Vagina (tissue), 2 donors: ENCODE measurements around the gene OGT.

Experiments used
- CTCF ChIP-seq, 3 experiments: fragments of 450-650 bp in 2 of 3; fragments of 200-600 bp in 1 of 3; sonication (generic) in 1 of 3; IDR thresholded peaks; one replicate each; pipeline ENCODE4 v1.5.1; 2017 to 2019; ENCODE audit warnings: antibody characterized with exemption in 3 of 3, mild to moderate bottlenecking in 2 of 3, moderate library complexity in 2 of 3
- POLR2A ChIP-seq, 2 donors: fragments of 450-650 bp; IDR thresholded peaks; one replicate each; pipeline ENCODE4 v1.6.1; 2017; ENCODE audit warnings: antibody characterized with exemption in 2 of 2, mild to moderate bottlenecking in 2 of 2, moderate library complexity in 2 of 2
- POLR2AphosphoS5 ChIP-seq, 2 donors: sonication (generic); formaldehyde crosslinking; IDR thresholded peaks; one replicate each; pipeline ENCODE4 v1.9.0; 2017; ENCODE audit warnings: antibody characterized with exemption in 2 of 2, mild to moderate bottlenecking in 2 of 2, low read depth in 1 of 2; ENCODE audit not compliant: insufficient read depth in 1 of 2

DNA sequence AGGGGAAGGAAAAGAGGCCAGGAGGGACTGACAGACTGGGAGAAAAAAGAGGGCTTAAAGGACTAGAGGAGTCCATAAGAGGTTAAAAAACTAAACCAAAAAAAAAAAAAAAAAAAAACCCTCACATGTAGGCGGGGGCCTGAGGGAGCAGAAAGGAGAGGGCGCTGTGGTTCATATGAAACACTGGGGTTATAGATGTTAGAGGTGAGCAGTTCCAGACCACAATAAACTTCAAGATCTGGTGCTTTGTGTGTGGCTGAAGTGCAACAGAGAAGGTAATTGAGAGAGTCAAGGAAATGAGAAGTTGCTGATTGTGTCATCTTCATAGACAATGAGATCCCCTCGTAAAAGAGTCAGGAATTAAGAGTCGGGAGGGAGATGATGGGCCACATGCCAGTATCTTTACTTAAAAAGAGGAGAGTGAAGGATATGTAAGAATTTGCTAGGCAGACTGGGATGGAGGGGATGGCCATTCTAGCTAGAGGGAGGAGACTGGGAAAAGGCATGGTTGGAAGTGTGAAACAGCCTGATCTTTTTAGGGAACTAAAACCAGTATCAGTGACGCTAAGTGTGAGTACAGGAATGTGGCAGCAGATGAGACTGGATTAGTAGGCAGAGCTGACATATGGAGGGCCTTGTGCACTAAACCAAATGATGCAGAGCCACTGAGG lies 18.4 kb upstream of the OGT start:
- TF ChIP-seq CTCF (IDR thresholded peaks at IDR 0.05) (no peak), POLR2A (IDR thresholded peaks at IDR 0.05) (no peak), POLR2AphosphoS5 (IDR thresholded peaks at IDR 0.05; ENCODE audit: insufficient read depth in 1 of 2, low read depth in 1 of 2) (no peak)
